NCI-H2227 (cell line): Measurements from ENCODE around the gene OPA1.

Source experiments
- DNase-seq: peaks from one replicate; lab custom pipeline; 2025; ENCODE audit not compliant: unreplicated experiment; lab: John Stamatoyannopoulos, UW

The OPA1 gene, protein sequence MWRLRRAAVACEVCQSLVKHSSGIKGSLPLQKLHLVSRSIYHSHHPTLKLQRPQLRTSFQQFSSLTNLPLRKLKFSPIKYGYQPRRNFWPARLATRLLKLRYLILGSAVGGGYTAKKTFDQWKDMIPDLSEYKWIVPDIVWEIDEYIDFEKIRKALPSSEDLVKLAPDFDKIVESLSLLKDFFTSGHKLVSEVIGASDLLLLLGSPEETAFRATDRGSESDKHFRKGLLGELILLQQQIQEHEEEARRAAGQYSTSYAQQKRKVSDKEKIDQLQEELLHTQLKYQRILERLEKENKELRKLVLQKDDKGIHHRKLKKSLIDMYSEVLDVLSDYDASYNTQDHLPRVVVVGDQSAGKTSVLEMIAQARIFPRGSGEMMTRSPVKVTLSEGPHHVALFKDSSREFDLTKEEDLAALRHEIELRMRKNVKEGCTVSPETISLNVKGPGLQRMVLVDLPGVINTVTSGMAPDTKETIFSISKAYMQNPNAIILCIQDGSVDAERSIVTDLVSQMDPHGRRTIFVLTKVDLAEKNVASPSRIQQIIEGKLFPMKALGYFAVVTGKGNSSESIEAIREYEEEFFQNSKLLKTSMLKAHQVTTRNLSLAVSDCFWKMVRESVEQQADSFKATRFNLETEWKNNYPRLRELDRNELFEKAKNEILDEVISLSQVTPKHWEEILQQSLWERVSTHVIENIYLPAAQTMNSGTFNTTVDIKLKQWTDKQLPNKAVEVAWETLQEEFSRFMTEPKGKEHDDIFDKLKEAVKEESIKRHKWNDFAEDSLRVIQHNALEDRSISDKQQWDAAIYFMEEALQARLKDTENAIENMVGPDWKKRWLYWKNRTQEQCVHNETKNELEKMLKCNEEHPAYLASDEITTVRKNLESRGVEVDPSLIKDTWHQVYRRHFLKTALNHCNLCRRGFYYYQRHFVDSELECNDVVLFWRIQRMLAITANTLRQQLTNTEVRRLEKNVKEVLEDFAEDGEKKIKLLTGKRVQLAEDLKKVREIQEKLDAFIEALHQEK

DNA sequence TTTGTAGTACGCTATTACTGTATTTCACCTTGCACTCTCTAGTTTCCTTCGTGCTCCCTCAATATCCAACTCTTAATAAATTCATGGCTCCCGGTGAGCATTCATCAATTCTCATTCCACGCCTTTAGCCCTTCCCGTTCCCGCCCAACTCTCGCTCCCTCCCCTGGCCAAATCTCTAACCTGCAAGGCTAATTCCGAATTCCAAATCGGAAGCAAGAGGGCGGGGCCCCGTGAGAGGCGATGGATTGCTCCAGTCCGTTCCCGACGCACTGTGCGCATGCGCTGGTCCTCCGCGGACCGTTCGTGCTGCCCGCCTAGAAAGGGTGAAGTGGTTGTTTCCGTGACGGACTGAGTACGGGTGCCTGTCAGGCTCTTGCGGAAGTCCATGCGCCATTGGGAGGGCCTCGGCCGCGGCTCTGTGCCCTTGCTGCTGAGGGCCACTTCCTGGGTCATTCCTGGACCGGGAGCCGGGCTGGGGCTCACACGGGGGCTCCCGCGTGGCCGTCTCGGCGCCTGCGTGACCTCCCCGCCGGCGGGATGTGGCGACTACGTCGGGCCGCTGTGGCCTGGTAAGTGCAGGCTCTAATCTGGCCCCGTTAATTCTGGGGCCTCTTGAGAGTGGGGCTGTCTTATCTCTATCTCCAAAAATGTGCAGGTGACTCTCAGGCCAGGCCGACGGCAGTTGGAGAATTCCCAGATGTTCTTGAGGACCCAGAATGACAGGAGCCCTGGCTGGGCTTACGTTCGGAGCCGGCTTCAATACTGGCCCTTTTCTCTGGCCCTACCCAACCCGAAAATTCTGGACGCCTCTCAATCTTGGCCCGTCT is at the start of gene OPA1:
Gene OPA1, plus strand, starts transcription at position 368 of the 827 bp plus-strand sequence. Its CDS starts 170 bp downstream, at position 538.
- DNase-seq, result peak; percentile 99

DNA sequence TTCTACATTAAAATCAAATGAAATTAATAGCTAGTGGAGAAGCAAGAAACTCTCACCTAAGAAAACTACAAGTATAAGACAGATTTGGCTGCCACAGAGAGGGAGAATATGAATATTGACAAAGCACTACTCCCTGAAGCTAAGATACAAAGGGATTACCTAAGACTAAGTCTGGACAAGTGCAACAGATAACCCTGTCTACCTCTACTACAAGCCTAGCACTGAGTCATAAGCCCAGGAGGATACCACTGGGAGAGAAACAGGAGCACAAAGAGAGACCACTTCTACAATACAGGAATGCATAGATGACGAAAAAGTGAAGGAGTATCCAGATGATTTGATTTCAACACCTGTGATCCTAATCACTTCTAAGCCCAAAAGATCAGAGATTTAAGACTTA is 48.7 kb upstream of the OPA1 start:
- DNase-seq, result no peak

GRCh38 chr3:193545304-193545703 is 47.7 kb upstream of the OPA1 start:
- DNase-seq, result no peak

DNA sequence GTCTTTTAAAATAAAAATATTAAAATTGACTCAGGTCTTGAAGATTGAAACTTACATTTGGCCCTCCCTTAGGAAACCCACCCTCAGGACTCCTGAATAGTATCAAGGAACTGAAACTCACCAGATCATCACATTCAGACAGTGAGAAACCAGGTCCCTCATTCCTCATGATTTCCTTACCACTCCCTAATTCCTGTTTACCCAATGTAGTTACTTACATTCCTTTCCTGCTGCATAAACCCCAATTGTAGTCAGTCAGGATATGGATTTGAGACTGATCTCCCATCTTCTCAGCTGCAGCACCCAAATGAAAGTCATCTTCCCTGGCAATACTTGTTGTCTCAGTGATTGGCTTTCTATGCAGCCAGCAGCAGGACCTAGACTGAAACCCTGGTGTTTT is 46.9 kb upstream of the OPA1 start:
- DNase-seq, result no peak

DNA sequence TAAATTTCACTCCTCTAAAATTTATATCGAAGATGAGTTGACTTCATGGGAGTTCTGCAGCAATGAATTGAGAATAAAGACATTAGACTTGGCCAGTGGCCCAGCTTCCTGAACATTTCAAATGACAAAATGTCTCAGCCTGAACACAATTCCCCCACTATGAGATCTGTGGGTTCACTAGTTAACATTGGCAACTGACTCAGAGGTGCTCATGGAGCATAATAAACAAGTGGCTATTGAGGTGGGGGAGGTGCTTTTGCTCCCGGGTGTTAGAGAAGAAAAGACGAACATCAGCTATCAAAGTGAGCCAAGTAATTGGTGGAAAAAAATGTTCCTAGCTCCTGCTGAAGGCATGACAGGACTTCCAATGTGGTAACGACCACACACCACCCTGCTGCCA is 44.6 kb upstream of the OPA1 start:
- no peak for DNase-seq

DNA sequence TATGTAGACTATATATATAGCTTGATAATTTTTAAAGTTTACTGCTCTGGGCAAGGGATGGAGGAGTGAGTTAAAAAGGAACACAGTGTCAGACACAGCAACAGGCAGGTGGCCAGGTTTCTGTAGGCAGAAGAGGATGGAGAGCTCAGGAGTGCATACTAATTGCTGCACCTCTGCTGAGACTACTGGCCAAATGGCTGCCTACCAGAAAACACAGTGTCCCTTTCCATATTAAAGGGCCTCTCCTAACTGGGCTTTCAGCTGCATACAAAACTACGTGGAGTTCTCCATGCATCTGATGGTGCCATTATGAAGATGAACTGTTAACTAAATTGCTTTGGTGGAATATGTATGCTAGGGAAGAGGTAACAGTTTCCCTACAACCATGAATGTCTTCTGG is 40.1 kb upstream of the OPA1 start:
- DNase-seq, result no peak

DNA sequence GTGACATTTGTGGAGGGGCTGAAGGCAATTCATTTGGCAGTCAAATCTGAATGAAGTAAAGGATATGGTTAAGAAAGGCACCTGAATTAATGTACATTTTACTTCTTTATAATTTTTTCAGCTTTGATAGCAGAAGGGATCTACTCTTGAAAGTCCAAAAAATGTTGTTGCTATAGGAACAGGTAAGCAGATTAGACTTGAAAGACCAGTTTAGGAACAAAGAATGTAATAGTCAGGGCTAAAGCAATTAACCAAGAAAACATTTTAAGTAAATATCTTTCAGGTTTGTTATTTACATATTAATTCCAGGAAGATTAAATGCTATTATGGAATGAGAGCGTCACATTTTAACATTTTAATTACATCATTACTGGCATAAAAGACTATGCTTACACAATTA is 39.4 kb upstream of the OPA1 start:
- DNase-seq, result no peak

DNA sequence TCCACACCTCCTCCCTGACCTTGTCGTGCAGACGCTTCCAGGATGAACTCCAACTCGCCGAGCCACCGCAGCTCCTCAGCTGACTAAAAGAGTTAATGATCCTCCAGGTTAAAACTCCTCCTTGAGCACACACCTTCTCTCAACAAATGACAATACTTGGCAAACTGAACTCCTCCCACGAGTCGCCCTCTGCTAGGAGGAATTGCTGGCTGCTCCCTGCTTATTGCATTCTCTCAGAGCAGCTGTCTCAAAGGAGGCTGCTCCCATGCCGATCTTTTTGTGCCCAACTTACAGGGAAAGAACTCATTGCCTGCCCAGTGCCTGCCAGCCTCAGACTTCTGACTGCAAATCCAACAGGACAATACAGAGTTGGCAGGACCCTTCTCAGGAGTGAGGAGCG is 38.2 kb upstream of the OPA1 start, which contains the start of gene ATP13A4:
Gene ATP13A4, minus strand, starts transcription at position 85 of the 400 bp plus-strand sequence. CDS start 96 bp downstream, outside the sequence.
- DNase-seq, result no peak

DNA sequence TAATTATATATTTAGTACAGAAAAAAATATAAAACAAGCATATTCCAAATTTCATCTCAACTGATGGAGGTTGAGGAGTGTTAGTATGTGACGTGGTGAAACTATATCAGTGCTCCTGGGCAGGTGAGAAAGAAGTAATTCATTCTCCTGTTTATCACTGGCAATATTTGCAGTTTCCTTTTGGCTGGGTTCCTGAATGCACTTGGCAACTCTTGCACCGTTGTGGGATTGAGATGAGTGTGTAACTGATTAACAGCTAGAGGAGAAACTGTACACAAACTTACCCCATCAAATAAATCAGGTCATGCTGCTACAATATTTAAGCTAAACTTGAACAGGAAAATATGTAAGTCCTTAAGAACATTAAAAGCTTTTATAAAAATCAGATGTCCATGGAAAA is 36.2 kb upstream of the OPA1 start:
- no peak for DNase-seq

DNA sequence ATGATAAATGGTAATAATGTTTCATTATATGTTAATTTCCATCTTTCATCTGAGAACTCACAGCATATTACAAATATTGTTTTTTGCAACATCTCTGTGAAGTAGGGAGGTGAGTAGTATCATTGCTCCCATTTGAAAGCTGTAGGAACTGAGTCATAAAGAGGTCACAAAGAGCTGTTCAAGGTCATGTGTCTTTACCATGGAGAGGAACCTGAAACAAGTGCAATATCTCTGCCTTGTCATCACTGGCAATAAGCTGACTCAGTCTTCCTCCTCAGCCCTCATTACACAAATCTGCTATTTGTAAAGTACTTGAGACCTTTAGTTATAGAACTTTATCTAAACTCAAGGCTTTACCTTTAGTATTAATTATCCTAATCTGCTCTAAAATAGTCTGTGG is 33.9 kb upstream of the OPA1 start:
- DNase-seq, result no peak

GRCh38 chr3:193560091-193560490 is 32.9 kb upstream of the OPA1 start:
- DNase-seq, result no peak

- DNase-seq, result no peak
Observed at GRCh38 chr3:193560870-193561269, 32.1 kb upstream of the OPA1 start.

GRCh38 chr3:193563426-193563825 is 29.6 kb upstream of the OPA1 start:
- DNase-seq, result no peak

DNA sequence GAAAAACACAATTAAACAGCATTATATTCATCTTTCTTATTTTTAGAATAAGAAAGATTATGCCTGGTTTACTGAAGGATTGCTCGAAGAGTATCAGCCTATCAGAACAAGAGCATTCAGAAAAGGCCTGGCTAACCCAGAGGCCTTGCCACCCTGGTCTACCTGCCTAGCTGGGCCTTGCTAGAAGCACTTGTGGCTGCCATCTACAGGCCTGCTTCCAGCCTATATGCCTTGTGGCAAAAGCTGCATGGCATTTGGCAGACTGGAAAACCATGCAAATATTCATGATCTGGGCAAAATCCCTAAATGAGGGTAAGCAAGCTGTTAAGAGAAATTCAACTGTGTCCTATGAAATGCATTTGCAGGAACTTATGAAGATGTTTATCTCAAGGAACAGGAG is 29.0 kb upstream of the OPA1 start:
- no peak for DNase-seq

DNA sequence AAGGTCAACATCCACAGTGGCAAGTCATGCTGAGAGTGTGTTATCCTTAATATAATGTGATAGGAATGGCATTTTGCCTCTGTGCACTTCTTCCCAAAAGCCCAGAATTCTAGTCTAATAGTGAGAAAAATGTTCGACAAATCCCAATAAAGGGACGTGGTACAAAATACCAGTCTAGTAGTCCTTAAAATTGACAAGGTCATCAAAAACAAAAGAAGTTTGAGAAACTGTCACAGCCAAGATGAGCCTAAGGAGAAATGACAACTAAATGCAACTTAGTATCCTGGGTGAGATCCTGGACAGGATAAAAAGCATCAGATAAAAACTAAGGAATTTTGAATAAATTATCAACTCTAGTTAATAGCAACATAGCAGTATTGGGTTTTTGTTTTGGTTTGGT is 23.9 kb upstream of the OPA1 start:
- no peak for DNase-seq

- peak; percentile 78 for DNase-seq
Observed at GRCh38 chr3:193572426-193572908, 20.5 kb upstream of the OPA1 start.

GRCh38 chr3:193573403-193574191 is 19.4 kb upstream of the OPA1 start:
- no peak for DNase-seq

GRCh38 chr3:193574488-193575070 is 18.4 kb upstream of the OPA1 start:
- no peak for DNase-seq

DNA sequence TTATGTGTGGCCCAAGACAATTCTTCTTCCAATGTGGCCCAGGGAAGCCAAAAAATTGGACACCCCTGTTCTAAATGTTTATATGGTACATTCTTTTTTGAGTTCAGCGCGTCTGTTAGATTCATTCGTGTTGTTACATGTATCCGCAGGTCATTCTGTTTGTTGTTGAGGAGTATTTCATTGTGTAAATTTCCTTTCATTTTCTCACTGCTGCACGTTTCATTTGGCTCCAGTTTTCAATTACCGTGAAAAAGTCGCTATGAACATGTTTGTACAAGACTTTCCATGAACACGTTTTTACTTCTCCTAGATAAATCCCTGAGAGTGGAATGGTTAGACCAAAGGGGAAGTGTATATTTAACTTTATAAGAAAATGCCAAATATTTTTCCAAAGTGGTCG is 7.5 kb upstream of the OPA1 start:
- no peak for DNase-seq

DNA sequence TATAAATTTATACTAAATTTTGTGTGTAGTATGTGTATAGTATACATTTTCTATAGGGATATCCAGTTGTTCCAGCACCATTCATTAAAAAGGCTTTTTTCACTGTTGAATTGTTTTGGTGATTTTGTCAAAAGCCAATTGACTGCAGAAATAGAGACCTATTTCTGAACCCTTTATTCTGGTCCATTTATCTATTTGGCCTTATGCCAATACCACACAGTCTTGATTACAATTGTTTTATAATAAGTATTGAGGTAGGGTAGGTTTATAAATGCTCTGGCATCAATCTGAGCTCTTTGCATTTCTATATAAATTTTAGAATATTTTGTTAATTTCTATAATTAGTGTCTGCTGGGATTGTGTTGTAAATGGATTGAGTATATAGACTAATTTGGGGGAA is 6.5 kb upstream of the OPA1 start:
- DNase-seq, result no peak
